ENCODE results near the gene ABL1. TPM values are rescaled to one million over a fixed set of nuclear protein-coding genes. Genes with fewer than 3 reads are reported as not detected.
"Not testable (repeated sequence)": the region's sequence is repeated elsewhere in the genome, so short reads cannot be mapped to it uniquely, and the experiment has no call there.

Gene ABL1
- total and polyA plus RNA-seq, 4 donors: 23.3 to 60.0 (median 37.7) TPM

- no peak overlapping the region for H3K9ac ChIP-seq (ENCODE audit: insufficient read depth in 1 of 2, low read length in 2 of 2)
- DNase-seq (no peak), ATAC-seq (ENCODE audit: insufficient read depth, low FRiP score) (no peak)
- no peak overlapping the region for H3K27ac ChIP-seq (ENCODE audit: low read depth in 1 of 2, low read length in 1 of 2)
- no peak for TF ChIP-seq CTCF (IDR thresholded peaks at IDR 0.05; ENCODE audit: control extremely low read depth, extremely low read depth)
- WGBS, 2 donors: 97 to 98% methylated on average over 7 of the region's 7 CpGs
- H3K9me3 ChIP-seq (ENCODE audit: control insufficient read depth in 4 of 4, insufficient read depth in 3 of 4, low read length in 3 of 4): peaks cover 0 to 6% (median 1%) of the 10 kb centered on the region in 4 donors
- no peak overlapping the region for H3K4me3 ChIP-seq
- H3K27me3 ChIP-seq (ENCODE audit: control insufficient read depth in 3 of 3, insufficient read depth in 3 of 3, low read length in 2 of 3): no peaks in the 10 kb centered on the region
- H3K4me1 ChIP-seq (ENCODE audit: control insufficient read depth in 5 of 5, insufficient read depth in 5 of 5, low read length in 5 of 5): peaks cover 0 to 10% (median 5%) of the 10 kb centered on the region in 5 donors
- H3K36me3 ChIP-seq (ENCODE audit: control insufficient read depth in 4 of 4, insufficient read depth in 4 of 4, low read length in 4 of 4): no peaks in the 10 kb centered on the region
Observed at GRCh38 chr9:130789747-130790672, 45.0 kb upstream of the ABL1 start.

GRCh38 chr9:130791303-130791894 is 43.7 kb upstream of the ABL1 start:
- no peak for TF ChIP-seq CTCF (IDR thresholded peaks at IDR 0.05; ENCODE audit: control extremely low read depth, extremely low read depth)
- Histone ChIP-seq H3K27me3 (ENCODE audit: control insufficient read depth in 3 of 3, insufficient read depth in 3 of 3, low read length in 2 of 3) (no peaks in the 10 kb centered on the region), H3K9me3 (ENCODE audit: control insufficient read depth in 4 of 4, insufficient read depth in 3 of 4, low read length in 3 of 4) (peaks cover 0 to 6% (median 1%) of the 10 kb centered on the region in 4 donors), H3K4me3 (no peak overlapping the region), H3K9ac (ENCODE audit: insufficient read depth in 1 of 2, low read length in 2 of 2) (no peak overlapping the region), H3K36me3 (ENCODE audit: control insufficient read depth in 4 of 4, insufficient read depth in 4 of 4, low read length in 4 of 4) (no peaks in the 10 kb centered on the region), H3K4me1 (ENCODE audit: control insufficient read depth in 5 of 5, insufficient read depth in 5 of 5, low read length in 5 of 5) (peaks cover 0 to 6% (median 0%) of the 10 kb centered on the region in 5 donors), H3K27ac (ENCODE audit: low read depth in 1 of 2, low read length in 1 of 2) (no peak overlapping the region)
- no peak for ATAC-seq (ENCODE audit: insufficient read depth, low FRiP score)
- WGBS, 2 donors: 80 to 86% methylated on average over 7 of the region's 7 CpGs
- DNase-seq: no peak

- Histone ChIP-seq H3K4me3 (no peak overlapping the region), H3K27ac (ENCODE audit: low read depth in 1 of 2, low read length in 1 of 2) (no peak overlapping the region), H3K9me3 (ENCODE audit: control insufficient read depth in 4 of 4, insufficient read depth in 3 of 4, low read length in 3 of 4) (peaks cover 0 to 6% (median 1%) of the 10 kb centered on the region in 4 donors), H3K9ac (ENCODE audit: insufficient read depth in 1 of 2, low read length in 2 of 2) (no peak overlapping the region), H3K4me1 (ENCODE audit: control insufficient read depth in 5 of 5, insufficient read depth in 5 of 5, low read length in 5 of 5) (peaks cover 0 to 4% (median 0%) of the 10 kb centered on the region in 5 donors), H3K27me3 (ENCODE audit: control insufficient read depth in 3 of 3, insufficient read depth in 3 of 3, low read length in 2 of 3) (no peaks in the 10 kb centered on the region), H3K36me3 (ENCODE audit: control insufficient read depth in 4 of 4, insufficient read depth in 4 of 4, low read length in 4 of 4) (no peaks in the 10 kb centered on the region)
- WGBS, 2 donors: 91 to 99% methylated on average over 7 of the region's 7 CpGs
- no peak for ATAC-seq (ENCODE audit: insufficient read depth, low FRiP score)
- DNase-seq: no peak
- no peak for TF ChIP-seq CTCF (IDR thresholded peaks at IDR 0.05; ENCODE audit: control extremely low read depth, extremely low read depth)
Observed at GRCh38 chr9:130793589-130793988, 41.5 kb upstream of the ABL1 start.

GRCh38 chr9:130794021-130794420 is 41.0 kb upstream of the ABL1 start:
- H3K9ac ChIP-seq (ENCODE audit: insufficient read depth in 1 of 2, low read length in 2 of 2); H3K27ac ChIP-seq (ENCODE audit: low read depth in 1 of 2, low read length in 1 of 2); H3K9me3 ChIP-seq (ENCODE audit: control insufficient read depth in 4 of 4, insufficient read depth in 3 of 4, low read length in 3 of 4); H3K4me3 ChIP-seq; H3K4me1 ChIP-seq (ENCODE audit: control insufficient read depth in 5 of 5, insufficient read depth in 5 of 5, low read length in 5 of 5); H3K36me3 ChIP-seq (ENCODE audit: control insufficient read depth in 4 of 4, insufficient read depth in 4 of 4, low read length in 4 of 4); H3K27me3 ChIP-seq (ENCODE audit: control insufficient read depth in 3 of 3, insufficient read depth in 3 of 3, low read length in 2 of 3); DNase-seq; ATAC-seq (ENCODE audit: insufficient read depth, low FRiP score): not testable (repeated sequence)
- WGBS, 2 donors: 48 to 69% methylated on average over 2 of the region's 2 CpGs

GRCh38 chr9:130794423-130794822 is 40.6 kb upstream of the ABL1 start:
- not testable (repeated sequence) for H3K9me3 ChIP-seq (ENCODE audit: control insufficient read depth in 4 of 4, insufficient read depth in 3 of 4, low read length in 3 of 4); H3K4me3 ChIP-seq; H3K36me3 ChIP-seq (ENCODE audit: control insufficient read depth in 4 of 4, insufficient read depth in 4 of 4, low read length in 4 of 4); DNase-seq; H3K27ac ChIP-seq (ENCODE audit: low read depth in 1 of 2, low read length in 1 of 2); H3K9ac ChIP-seq (ENCODE audit: insufficient read depth in 1 of 2, low read length in 2 of 2); H3K27me3 ChIP-seq (ENCODE audit: control insufficient read depth in 3 of 3, insufficient read depth in 3 of 3, low read length in 2 of 3); ATAC-seq (ENCODE audit: insufficient read depth, low FRiP score); H3K4me1 ChIP-seq (ENCODE audit: control insufficient read depth in 5 of 5, insufficient read depth in 5 of 5, low read length in 5 of 5)
- WGBS, 2 donors: 64 to 69% methylated on average over 3 of the region's 3 CpGs

Data from lung (tissue), 12 donors.